ENCODE data around the gene PRDM16. TPM values are rescaled to one million over a fixed set of nuclear protein-coding genes. Genes with fewer than 3 reads are reported as not detected.

The PRDM16 gene
- total and polyA plus RNA-seq, 4 donors, result 0.05 to 0.67 (median 0.19) TPM

- H3K27me3 ChIP-seq (ENCODE audit: control insufficient read depth in 4 of 4, insufficient read depth in 4 of 4, low read length in 3 of 4), result no peaks in the 10 kb centered on the region
- TF ChIP-seq RAD21 (IDR thresholded peaks at IDR 0.05), result no peak
- no peaks in the 10 kb centered on the region for H3K9me3 ChIP-seq (ENCODE audit: control insufficient read depth in 4 of 4, low read length in 3 of 4)
- no peak overlapping the region for H3K4me3 ChIP-seq (ENCODE audit: low read depth in 1 of 3, low read length in 3 of 3)
- H3K4me1 ChIP-seq (ENCODE audit: control insufficient read depth in 4 of 4, insufficient read depth in 4 of 4, low read length in 3 of 4), result no peaks in the 10 kb centered on the region
- H3K36me3 ChIP-seq (ENCODE audit: control insufficient read depth in 4 of 4, insufficient read depth in 3 of 4, low read depth in 1 of 4, low read length in 3 of 4), result no peaks in the 10 kb centered on the region
- no peak overlapping the region for H3K9ac ChIP-seq (ENCODE audit: low read depth in 1 of 2, low read length in 2 of 2)
- H3K27ac ChIP-seq (ENCODE audit: low read depth in 1 of 2, low read length in 2 of 2), result no peak overlapping the region
- 90% methylated on average over 10 of the region's 10 CpGs for WGBS
- DNase-seq (ENCODE audit: low spot score), result no peak
Measured at GRCh38 chr1:3195480-3195815, 126.4 kb downstream of the PRDM16 start.

DNA sequence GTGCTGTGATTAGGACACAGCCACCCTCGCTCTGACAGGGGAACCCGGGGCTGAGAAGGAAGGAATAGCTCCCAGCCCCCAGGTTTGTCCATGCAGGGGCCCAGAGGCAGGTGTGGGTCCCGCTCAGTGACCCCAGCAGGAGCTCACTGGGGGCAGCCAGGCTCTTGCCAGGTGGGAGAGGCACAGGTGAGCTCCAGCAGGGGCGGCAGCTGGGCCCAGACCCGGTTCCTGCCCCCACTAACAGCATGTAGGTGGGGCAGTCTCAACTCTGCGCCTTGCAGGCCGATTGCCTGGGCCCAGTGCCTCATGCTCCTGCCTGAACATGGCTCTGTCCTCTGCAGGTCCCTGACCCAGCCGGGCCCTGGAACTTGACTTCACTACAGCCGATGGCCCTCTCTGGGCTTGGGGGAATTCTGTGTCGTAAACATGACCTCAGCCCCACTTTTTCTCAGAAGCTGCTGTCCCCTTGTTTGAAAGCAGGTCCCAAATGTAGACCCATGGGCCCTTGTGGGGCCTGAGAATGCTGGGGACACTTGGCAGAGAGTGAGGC lies 127.0 kb downstream of the PRDM16 start:
- no peaks in the 10 kb centered on the region for H3K4me1 ChIP-seq (ENCODE audit: control insufficient read depth in 4 of 4, insufficient read depth in 4 of 4, low read length in 3 of 4)
- DNase-seq (ENCODE audit: low spot score), result no peak
- H3K4me3 ChIP-seq (ENCODE audit: low read depth in 1 of 3, low read length in 3 of 3), result no peak overlapping the region
- no peaks in the 10 kb centered on the region for H3K36me3 ChIP-seq (ENCODE audit: control insufficient read depth in 4 of 4, insufficient read depth in 3 of 4, low read depth in 1 of 4, low read length in 3 of 4)
- TF ChIP-seq RXRA (IDR thresholded peaks at IDR 0.05) (no peak), RAD21 (IDR thresholded peaks at IDR 0.05) (no peak), ZBTB33 (IDR thresholded peaks at IDR 0.05) (no peak), REST (IDR thresholded peaks at IDR 0.05) (no peak), EGR1 (IDR thresholded peaks at IDR 0.05; ENCODE audit: low read depth in 2 of 2) (no peak), FOXA2 (IDR thresholded peaks at IDR 0.05) (no peak), YY1 (IDR thresholded peaks at IDR 0.05) (no peak), HNF4G (IDR thresholded peaks at IDR 0.05) (no peak), CTCF (IDR thresholded peaks at IDR 0.05; ENCODE audit: low read depth, low read length, missing input control) (no peak), GABPA (IDR thresholded peaks at IDR 0.05 in 1 of 2, conservative IDR thresholded peaks at IDR 0.05 in 1 of 2) (no peak), SP1 (IDR thresholded peaks at IDR 0.05) (no peak), HNF4A (conservative IDR thresholded peaks at IDR 0.05) (no peak), NR2F2 (IDR thresholded peaks at IDR 0.05) (no peak)
- TF ChIP-seq, protein P1, sequence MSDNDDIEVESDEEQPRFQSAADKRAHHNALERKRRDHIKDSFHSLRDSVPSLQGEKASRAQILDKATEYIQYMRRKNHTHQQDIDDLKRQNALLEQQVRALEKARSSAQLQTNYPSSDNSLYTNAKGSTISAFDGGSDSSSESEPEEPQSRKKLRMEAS (IDR thresholded peaks at IDR 0.05), result no peak
- TF ChIP-seq, protein P2, sequence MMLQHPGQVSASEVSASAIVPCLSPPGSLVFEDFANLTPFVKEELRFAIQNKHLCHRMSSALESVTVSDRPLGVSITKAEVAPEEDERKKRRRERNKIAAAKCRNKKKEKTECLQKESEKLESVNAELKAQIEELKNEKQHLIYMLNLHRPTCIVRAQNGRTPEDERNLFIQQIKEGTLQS (IDR thresholded peaks at IDR 0.05), result no peak
- H3K9ac ChIP-seq (ENCODE audit: low read depth in 1 of 2, low read length in 2 of 2), result no peak overlapping the region
- no peak overlapping the region for H3K27ac ChIP-seq (ENCODE audit: low read depth in 1 of 2, low read length in 2 of 2)
- 78% methylated on average over 10 of the region's 10 CpGs for WGBS
- H3K9me3 ChIP-seq (ENCODE audit: control insufficient read depth in 4 of 4, low read length in 3 of 4), result no peaks in the 10 kb centered on the region
- H3K27me3 ChIP-seq (ENCODE audit: control insufficient read depth in 4 of 4, insufficient read depth in 4 of 4, low read length in 3 of 4), result no peaks in the 10 kb centered on the region
